VCaP (cell line): ENCODE measurements around the gene S100A9.

ENCODE experiments used
- H3K27ac ChIP-seq: fragments of 450-650 bp; 2 replicates; pipeline ENCODE4 v1.5.1; 2017
- CTCF ChIP-seq: fragments of 450-650 bp; conservative IDR thresholded peaks from 2 replicates; pipeline ENCODE4 v1.5.1; 2017; ENCODE audit warnings: mild to moderate bottlenecking, moderate library complexity

The S100A9 gene

GRCh38 chr1:153364766-153365666, 7.4 kb downstream of the S100A9 start:
- TF ChIP-seq CTCF, result no peak
- H3K27ac ChIP-seq, result no peak overlapping the region

- TF ChIP-seq CTCF, result no peak
- H3K27ac ChIP-seq, result no peak overlapping the region
Measured at GRCh38 chr1:153365696-153366095, 8.0 kb downstream of the S100A9 start.

- no peak overlapping the region for H3K27ac ChIP-seq
- TF ChIP-seq CTCF, result no peak
Measured at GRCh38 chr1:153366261-153366660, 8.6 kb downstream of the S100A9 start.

GRCh38 chr1:153367090-153367489, 9.4 kb downstream of the S100A9 start:
- H3K27ac ChIP-seq, result no peak overlapping the region
- TF ChIP-seq CTCF, result no peak

- TF ChIP-seq CTCF, result no peak
- H3K27ac ChIP-seq, result no peak overlapping the region
Measured at GRCh38 chr1:153368495-153368894, 10.8 kb downstream of the S100A9 start.

- no peak for TF ChIP-seq CTCF
- H3K27ac ChIP-seq, result peak overlapping the region; percentile 47
Measured at GRCh38 chr1:153370146-153370545, 12.5 kb downstream of the S100A9 start.

- H3K27ac ChIP-seq, result no peak overlapping the region
- TF ChIP-seq CTCF, result no peak
Measured at GRCh38 chr1:153371231-153371630, 13.6 kb downstream of the S100A9 start.
